ENCODE results near the gene FARP1.

DNA sequence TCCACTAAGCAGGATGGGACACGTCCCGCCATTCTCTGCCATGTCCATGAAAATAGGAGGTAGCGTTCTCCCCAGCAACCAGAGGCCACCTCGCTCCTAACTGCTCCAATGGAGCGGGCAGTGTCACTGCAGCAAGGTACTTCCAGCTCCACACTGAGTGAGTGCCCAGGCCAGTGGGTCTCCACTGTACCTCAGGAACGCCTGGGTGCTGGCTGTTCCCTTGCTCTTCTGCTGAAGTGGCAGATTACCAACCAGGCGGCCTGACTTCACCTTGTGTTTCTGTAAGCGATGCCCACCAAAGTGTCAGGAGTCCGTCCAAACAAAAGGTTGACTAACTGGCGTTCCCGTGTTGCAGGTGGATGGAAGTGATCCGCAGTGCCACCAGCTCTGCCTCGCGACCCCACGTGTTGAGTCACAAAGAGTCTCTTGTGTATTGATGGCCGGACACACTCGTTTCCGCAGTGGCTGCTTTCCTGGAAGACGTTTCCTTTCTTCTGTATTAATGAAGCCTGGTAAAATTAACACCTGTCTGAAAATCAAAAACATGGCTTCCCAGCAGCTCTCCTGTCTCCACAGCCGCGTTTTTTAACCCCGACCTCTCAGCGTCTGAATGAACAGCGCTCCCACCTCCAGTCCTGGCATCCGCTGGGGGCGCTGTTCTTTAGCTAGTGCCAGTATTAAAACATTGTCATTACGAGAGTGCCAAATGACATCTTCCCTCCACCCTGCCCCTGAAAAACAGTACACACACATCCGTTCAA, 305.2 kb downstream of the FARP1 start:
- TF ChIP-seq, protein P1, sequence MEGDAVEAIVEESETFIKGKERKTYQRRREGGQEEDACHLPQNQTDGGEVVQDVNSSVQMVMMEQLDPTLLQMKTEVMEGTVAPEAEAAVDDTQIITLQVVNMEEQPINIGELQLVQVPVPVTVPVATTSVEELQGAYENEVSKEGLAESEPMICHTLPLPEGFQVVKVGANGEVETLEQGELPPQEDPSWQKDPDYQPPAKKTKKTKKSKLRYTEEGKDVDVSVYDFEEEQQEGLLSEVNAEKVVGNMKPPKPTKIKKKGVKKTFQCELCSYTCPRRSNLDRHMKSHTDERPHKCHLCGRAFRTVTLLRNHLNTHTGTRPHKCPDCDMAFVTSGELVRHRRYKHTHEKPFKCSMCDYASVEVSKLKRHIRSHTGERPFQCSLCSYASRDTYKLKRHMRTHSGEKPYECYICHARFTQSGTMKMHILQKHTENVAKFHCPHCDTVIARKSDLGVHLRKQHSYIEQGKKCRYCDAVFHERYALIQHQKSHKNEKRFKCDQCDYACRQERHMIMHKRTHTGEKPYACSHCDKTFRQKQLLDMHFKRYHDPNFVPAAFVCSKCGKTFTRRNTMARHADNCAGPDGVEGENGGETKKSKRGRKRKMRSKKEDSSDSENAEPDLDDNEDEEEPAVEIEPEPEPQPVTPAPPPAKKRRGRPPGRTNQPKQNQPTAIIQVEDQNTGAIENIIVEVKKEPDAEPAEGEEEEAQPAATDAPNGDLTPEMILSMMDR (IDR thresholded peaks at IDR 0.05), result peak in 4 of 6 experiments; percentile 42 to 54 (median 52)
- no peak for TF ChIP-seq POLR2A (IDR thresholded peaks at IDR 0.05)
